Activated B cell treated with CpG ODN at 0.5 μM for 24 hours (primary cell): ENCODE measurements around the gene BCAS1. TPM values are rescaled to one million over a fixed set of nuclear protein-coding genes. Genes with fewer than 3 reads are reported as not detected.

Source experiments
- ATAC-seq: fragments of 200-7000 bp; cut with Tn5 transposase; one replicate; pipeline ENCODE4 v1.10.0; 2021; ENCODE audit warnings: low read depth, mild to moderate bottlenecking, moderate library complexity
- CTCF ChIA-PET: fragments of 350-600 bp; sonication (Branson Sonifier 250); formaldehyde crosslinking; loops from one replicate; lab custom pipeline; 2021; ENCODE audit warnings: antibody characterized with exemption; lab: Charles Lee
- POLR2A ChIA-PET: fragments of 350-600 bp; sonication (Branson Sonifier 250); formaldehyde crosslinking; loops from one replicate; lab custom pipeline; 2021; ENCODE audit warnings: antibody characterized with exemption; lab: Charles Lee
- DNase-seq: peaks from one replicate; pipeline ENCODE4 v3.0.0; 2022
- H3K27ac Mint-ChIP-seq: one replicate; pipeline ENCODE4 v1.8.0; 2020; ENCODE audit warnings: mixed read lengths
- H3K27me3 Mint-ChIP-seq: one replicate; pipeline ENCODE4 v1.8.0; 2021; ENCODE audit warnings: mixed read lengths
- H3K36me3 Mint-ChIP-seq: one replicate; pipeline ENCODE4 v1.8.0; 2021; ENCODE audit warnings: low read depth, mixed read lengths
- H3K4me1 Mint-ChIP-seq: one replicate; pipeline ENCODE4 v1.8.0; 2021; ENCODE audit warnings: mixed read lengths
- H3K4me3 Mint-ChIP-seq: one replicate; pipeline ENCODE4 v1.8.0; 2020; ENCODE audit warnings: mild to moderate bottlenecking, mixed read lengths
- H3K9me3 Mint-ChIP-seq: one replicate; pipeline ENCODE4 v1.8.0; 2020; ENCODE audit warnings: mixed read lengths
- intact Hi-C: fragments of 100-400 bp; cut with micrococcal nuclease; formaldehyde crosslinking; loops from one replicate; pipeline ENCODE4 v1.15.1; 2024
- total RNA-seq: library from RNA; stranded (reverse); gene quantifications from 2 replicates; pipeline ENCODE4 v1.2.3, GENCODE V29; 2022
- TF ChIP-seq, protein P1 (sequence below): fragments of 200-600 bp; IDR thresholded peaks from one replicate; pipeline ENCODE4 v1.8.0; 2022; ENCODE audit warnings: antibody characterized with exemption, mild to moderate bottlenecking

BCAS1 gene
- total RNA-seq, 1 donor from 2014 or later: 1.7 TPM

GRCh38 chr20:53964067-53964466 lies 106.3 kb downstream of the BCAS1 start:
- ChIA-PET CTCF (no interaction called here), POLR2A (no interaction called here)
- H3K27ac Mint-ChIP-seq: no peak overlapping the region
- H3K4me3 Mint-ChIP-seq: no peak overlapping the region
- H3K36me3 Mint-ChIP-seq: no peaks in the 10 kb centered on the region
- intact Hi-C loops: no loop called here
- H3K9me3 Mint-ChIP-seq: no peaks in the 10 kb centered on the region
- no peaks in the 10 kb centered on the region for H3K4me1 Mint-ChIP-seq
- no peak for DNase-seq
- ATAC-seq: no peak
- TF ChIP-seq, protein P1, sequence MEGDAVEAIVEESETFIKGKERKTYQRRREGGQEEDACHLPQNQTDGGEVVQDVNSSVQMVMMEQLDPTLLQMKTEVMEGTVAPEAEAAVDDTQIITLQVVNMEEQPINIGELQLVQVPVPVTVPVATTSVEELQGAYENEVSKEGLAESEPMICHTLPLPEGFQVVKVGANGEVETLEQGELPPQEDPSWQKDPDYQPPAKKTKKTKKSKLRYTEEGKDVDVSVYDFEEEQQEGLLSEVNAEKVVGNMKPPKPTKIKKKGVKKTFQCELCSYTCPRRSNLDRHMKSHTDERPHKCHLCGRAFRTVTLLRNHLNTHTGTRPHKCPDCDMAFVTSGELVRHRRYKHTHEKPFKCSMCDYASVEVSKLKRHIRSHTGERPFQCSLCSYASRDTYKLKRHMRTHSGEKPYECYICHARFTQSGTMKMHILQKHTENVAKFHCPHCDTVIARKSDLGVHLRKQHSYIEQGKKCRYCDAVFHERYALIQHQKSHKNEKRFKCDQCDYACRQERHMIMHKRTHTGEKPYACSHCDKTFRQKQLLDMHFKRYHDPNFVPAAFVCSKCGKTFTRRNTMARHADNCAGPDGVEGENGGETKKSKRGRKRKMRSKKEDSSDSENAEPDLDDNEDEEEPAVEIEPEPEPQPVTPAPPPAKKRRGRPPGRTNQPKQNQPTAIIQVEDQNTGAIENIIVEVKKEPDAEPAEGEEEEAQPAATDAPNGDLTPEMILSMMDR: no peak
- H3K27me3 Mint-ChIP-seq: peaks cover 15% of the 10 kb centered on the region

DNA sequence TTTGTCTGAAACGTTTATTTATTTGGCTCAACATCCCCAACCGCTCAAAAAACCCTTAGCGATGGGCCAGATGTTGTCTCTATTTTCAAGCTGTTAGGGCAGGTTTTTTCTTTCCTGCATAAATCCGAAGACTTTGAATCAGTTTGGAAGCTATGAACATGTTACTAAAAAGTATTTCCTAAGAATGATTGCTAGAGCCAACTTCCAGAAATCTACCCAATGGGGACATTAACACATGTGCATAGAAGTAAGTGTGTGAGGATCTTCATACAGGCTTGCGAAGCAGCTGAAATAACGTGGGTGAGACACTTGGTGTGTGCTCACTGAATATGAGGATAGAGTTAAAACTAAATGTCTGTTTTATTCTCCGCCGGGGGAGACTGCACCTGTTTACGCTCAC lies 106.8 kb downstream of the BCAS1 start:
- CTCF ChIA-PET: no interaction called here
- Mint-ChIP-seq H3K4me3 (no peak overlapping the region), H3K27ac (no peak overlapping the region), H3K36me3 (no peaks in the 10 kb centered on the region), H3K27me3 (peaks cover 15% of the 10 kb centered on the region), H3K4me1 (no peaks in the 10 kb centered on the region), H3K9me3 (no peaks in the 10 kb centered on the region)
- intact Hi-C loops: no loop called here
- POLR2A ChIA-PET: no interaction called here
- ATAC-seq: no peak
- no peak for DNase-seq
- TF ChIP-seq, protein P1: no peak

DNA sequence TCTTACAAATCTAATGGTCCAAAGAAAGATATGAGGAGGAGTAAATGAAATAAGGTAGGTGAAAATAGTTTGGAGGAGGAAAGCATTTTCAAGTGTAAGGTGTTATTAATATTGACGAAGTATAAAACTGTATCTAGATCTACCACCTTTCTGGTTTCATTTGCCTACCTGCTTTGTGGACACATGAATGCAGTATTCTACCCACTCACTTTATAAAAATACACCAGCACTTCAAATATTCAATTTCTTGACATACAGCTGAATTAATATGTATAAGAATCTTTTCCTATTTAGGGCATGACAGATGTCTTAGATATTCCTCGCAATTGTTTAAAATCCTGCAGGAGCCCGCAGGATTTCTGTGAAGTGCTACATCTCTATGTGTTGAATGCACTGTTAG lies 108.0 kb downstream of the BCAS1 start:
- POLR2A ChIA-PET: no interaction called here
- CTCF ChIA-PET: no interaction called here

DNA sequence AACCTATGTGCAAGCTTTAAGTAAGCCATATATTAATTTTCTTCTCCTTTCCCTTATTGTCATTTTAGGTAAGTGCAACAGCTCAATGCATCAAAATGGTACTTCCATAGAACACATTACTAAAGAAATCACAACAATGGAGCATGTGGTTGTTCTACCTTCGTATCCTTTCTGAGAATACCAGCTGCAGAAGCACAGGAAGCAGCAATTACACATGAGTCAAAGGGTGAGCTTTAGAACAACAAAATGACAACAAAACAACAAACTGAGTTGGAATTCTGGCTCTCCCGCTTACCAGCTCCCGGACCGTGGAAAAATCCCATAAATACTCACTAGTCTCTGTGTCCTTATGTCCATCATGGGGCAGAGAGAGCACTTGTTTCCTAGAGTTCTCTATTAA lies 108.9 kb downstream of the BCAS1 start:
- Mint-ChIP-seq H3K27me3 (peaks cover 15% of the 10 kb centered on the region), H3K4me1 (no peaks in the 10 kb centered on the region), H3K4me3 (no peak overlapping the region), H3K36me3 (no peaks in the 10 kb centered on the region), H3K27ac (no peak overlapping the region), H3K9me3 (no peaks in the 10 kb centered on the region)
- no peak for ATAC-seq
- TF ChIP-seq, protein P1: no peak
- ChIA-PET POLR2A (no interaction called here), CTCF (interaction anchor here (0.9 kb wide), 1 partner anchor 16 kb away, joined by 3 read pairs; no protein-coding TSS in a partner anchor)
- no peak for DNase-seq
- intact Hi-C loops: no loop called here

More for the DNA sequence above, 108.0 kb downstream of the BCAS1 start:
- no peak overlapping the region for H3K27ac Mint-ChIP-seq
- H3K36me3 Mint-ChIP-seq: no peaks in the 10 kb centered on the region
- H3K4me1 Mint-ChIP-seq: no peaks in the 10 kb centered on the region
- intact Hi-C loops: no loop called here
- no peak for DNase-seq
- H3K27me3 Mint-ChIP-seq: peaks cover 15% of the 10 kb centered on the region
- no peak for ATAC-seq
- no peaks in the 10 kb centered on the region for H3K9me3 Mint-ChIP-seq
- no peak overlapping the region for H3K4me3 Mint-ChIP-seq
- TF ChIP-seq, protein P1: no peak

DNA sequence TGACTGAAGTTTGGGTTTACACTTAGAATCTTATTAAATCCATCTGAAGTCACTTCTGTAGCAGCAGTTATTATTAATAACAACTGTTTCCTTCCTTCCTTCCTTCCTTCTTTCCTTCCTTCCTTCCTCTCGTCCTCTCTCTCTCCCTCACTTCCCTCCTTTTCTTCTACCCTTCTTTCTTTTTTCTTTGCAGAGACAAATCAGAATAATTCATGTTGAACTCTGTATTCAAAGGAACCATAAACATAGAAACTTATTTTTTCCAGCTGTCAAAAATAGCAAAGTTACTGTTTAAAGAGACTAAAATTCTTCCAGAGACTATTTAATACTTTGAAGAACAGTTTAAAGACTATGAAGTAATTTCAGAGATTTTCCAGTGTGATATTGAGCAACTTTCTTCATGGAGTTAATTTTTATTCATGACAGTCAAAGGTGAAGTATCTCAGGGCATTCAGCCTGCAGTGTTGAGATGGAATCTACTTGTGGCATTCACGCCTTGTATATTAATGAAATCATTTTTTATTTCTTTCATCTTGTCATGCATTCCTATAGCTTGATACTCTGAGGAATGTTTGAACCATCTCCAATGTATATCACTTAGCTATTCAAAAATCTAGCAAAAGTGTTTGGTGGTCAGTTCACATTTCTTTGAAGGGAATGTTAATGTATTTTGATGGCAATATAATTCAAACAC lies 109.7 kb downstream of the BCAS1 start:
- no peak for DNase-seq
- H3K9me3 Mint-ChIP-seq: peaks cover 4% of the 10 kb centered on the region
- H3K36me3 Mint-ChIP-seq: no peaks in the 10 kb centered on the region
- TF ChIP-seq, protein P1: no peak
- intact Hi-C loops: no loop called here
- CTCF ChIA-PET: interaction anchor here (0.9 kb wide), 1 partner anchor 15 kb away, joined by 3 read pairs; no protein-coding TSS in a partner anchor
- ATAC-seq: no peak
- no peak overlapping the region for H3K4me3 Mint-ChIP-seq
- POLR2A ChIA-PET: no interaction called here
- H3K27ac Mint-ChIP-seq: no peak overlapping the region
- H3K4me1 Mint-ChIP-seq: no peaks in the 10 kb centered on the region
- peaks cover 12% of the 10 kb centered on the region for H3K27me3 Mint-ChIP-seq
